M059J (cell line): Measurements from ENCODE around the gene FBN1. TPM values are rescaled to one million over a fixed set of nuclear protein-coding genes. Genes with fewer than 3 reads are reported as not detected.

Experiments
- DNase-seq: peaks from one replicate; pipeline ENCODE4 v3.0.0-alpha.2; 2012; ENCODE audit warnings: low read depth
- total RNA-seq: library from RNA; depleted of rRNA; stranded (reverse); fragments of >200 nt; shearing (Covaris generic); gene quantifications from 2 replicates; pipeline ENCODE4 v1.2.3, GENCODE V29; 2014

Gene FBN1
- total RNA-seq, 1 experiment from 2014 or later: 123 TPM

DNA sequence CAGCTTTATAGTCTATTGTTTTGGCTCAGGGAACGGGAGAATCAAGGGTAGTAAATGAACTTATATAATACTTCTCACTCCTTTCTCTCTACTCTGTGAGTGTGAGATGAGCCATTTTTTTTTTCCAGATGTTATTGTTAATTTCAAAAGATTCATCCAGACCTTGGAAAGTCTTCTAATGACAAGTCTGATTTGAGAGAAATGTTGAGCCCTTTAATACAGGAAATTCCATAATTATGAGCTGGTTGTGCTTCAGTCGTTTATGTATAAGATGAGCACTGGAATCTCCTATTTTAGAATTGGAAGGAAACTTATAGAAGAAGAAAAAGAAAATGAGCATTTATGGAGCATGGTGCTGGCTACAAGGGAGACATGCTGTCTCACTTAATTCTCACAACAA is 92.0 kb downstream of the FBN1 start:
- no peak for DNase-seq

DNA sequence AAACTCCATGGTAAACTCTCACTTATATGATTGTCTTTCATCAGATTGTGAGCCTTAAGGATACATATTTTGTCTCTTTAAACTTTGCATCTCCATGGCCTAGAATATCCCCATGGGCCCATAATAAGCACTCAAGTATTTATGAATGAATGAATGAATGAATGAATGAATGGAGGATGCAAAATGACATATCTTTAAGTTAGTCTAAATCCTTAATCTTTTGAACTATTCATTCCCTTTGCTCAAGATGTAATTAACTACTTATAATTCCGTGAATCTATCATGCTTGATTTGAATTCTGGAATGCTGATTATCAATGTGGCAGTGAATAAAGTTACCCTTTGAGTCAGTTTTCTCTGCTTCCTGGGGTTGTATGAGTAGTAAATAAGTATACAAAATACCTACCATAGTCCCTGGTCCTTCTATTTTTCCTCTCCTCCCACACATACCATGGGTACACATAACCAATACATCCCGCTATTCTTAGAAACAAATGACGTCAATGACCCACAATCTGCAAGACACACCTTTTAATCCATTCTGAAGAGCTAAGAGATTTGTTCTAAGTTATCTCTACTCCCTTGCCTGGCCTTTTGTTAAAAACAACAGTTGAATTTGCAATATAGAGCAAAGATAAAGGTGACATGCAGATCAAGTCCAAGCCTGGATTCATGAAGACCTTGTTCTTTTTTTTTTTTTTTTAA is 94.5 kb downstream of the FBN1 start:
- DNase-seq: no peak

DNA sequence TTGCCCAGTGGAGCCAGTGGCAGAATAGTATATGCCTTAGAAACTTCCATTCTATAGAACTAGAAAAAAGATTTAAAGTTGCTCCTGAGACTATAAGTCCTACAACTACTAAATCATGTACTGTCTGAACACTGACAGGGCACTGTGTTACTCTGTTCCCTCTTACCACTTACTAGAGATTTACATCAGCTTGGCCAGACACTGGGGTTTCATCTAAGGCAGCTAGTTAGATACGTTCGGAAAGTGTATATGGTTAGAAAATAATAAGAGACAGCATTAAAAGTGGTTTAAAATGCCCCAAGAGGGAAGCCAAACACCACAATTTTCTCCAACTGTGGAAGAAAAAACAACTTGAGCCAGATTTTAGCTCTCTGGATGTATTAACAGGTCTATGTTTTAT is 97.1 kb downstream of the FBN1 start:
- no peak for DNase-seq

DNA sequence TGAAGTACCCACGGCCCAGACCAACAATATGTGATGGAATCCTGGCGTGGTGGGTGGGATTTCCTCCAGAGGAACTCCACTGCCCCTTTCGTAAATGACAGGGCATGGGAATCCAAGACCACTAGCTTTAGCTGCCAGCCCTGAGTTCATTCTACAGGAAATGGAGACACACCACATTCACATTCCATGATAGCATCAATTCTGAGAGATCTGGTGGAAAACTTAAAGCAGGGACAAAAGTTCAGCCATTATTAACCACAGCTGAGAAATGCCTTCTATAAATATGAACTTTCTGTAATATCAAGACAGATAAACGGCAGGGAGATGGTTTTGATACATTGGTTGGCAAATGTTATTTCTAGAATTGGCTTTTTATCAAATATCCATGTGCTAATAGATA is 98.2 kb downstream of the FBN1 start:
- DNase-seq: peak; percentile 37

DNA sequence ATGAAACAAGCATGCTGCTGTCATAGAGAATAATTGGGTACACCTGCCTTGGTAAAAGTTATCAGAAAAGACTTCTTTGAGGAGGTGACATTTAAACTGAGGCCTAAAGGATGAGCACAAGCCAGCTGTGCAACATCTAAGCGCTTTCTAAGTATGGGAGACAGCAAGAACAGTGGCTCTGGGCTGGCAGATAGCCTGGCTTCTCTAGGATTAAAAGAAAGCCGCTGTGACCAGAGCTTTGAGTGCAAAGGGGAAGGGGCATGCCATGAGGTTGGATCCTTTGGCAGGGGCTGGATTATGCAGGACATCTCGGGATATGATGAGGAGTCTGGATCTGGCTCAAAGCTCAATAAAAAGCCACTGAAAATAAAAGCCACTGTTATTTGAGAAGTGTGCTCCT is 99.2 kb downstream of the FBN1 start:
- DNase-seq: no peak

DNA sequence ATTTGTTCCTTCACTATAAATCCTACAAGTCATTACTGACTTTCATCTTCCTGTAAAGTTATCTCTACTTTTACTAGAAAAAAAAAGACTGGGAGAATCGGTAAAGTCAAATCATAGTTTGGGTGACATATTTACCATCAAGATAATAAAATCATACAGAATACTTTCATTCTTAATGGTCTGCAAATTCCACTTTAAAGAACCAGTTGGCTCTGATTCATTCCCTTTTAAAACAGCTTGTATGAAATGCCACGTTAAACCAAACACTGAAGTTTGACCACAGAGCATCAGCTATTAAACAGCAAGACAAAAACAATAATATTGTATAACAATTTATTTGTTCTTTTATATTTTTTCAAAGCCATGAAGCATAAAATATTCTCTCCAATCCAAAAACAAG is 100.7 kb downstream of the FBN1 start:
- peak; percentile 38 for DNase-seq

DNA sequence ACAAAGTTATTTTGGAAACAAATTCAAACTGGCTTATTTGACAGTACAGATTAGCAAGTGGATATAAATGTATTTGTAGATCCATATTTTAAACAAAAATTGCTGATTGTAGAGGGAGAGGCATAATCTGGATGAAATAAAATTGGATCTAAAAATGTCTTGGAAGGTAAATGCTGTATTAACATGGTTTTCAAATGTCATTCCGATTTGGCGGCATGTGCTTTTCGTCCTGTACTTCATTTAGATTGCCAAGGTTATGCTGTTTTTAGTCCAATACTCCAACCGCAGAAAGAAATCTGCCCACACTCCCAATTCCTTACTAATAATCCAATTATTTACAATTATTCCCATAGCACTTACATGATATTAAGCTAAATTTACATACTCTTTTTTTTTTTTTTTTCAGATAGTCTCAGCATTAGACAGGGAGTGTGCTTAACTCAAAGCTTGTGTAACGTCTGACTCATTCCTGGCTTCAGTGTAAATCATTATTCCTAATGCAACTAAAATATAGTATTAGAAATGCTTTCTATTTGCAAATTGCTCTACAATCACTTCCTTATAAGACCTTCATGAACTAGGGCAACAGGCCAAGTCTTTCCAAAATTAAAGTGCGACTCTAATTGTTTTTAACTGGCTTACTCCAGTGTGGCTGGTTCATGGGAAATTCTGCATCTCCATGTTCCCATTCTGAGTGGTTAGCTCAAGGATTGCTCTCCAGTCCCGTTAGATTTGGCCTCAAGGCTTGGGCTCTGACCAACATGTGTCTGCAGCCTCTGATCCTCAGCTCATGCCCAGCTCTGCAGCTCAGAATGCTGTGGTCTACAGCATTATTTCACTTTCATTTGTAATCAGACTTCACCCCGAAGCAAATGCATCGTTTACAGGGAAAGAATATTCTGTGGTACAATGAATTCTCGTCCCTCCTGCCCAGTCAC is 103.9 kb downstream of the FBN1 start:
- DNase-seq: peak; percentile 96

DNA sequence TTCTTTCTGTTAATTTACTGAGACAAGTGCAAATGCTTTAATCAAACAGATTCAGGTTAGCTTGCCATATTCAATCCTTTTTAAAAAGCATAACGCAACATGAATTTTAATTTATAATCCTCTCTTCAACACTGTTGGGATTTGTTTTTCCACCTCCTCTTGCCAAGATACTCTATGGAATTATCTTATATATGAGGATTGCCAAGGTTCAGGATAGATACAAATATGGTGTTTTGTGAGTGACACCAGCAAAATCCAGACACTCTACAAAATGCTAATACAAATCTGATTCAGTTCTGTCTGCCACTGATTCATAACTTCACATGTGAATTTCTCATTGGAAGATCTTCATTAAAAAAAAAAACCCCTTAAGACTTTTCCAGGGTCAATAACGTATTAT is 104.8 kb downstream of the FBN1 start:
- no peak for DNase-seq

DNA sequence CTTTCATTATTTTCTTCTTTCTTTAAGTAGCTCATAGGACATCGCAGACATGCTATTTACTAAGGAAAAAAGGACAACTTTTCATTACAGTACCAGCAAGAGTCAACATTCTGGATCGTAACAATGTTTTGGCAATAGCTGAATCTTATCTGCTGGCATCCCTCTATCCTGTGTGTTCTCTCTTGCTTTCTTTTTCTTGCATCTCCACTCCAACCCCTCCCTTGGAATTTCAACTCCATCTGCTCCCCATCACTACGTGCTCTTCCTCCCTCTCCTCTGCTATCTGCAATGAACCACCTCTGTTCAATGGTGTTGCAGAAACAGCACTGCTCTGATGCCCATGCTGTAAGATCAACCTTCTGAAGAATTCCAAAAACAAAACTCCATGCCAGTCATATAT is 106.6 kb downstream of the FBN1 start:
- DNase-seq: no peak

DNA sequence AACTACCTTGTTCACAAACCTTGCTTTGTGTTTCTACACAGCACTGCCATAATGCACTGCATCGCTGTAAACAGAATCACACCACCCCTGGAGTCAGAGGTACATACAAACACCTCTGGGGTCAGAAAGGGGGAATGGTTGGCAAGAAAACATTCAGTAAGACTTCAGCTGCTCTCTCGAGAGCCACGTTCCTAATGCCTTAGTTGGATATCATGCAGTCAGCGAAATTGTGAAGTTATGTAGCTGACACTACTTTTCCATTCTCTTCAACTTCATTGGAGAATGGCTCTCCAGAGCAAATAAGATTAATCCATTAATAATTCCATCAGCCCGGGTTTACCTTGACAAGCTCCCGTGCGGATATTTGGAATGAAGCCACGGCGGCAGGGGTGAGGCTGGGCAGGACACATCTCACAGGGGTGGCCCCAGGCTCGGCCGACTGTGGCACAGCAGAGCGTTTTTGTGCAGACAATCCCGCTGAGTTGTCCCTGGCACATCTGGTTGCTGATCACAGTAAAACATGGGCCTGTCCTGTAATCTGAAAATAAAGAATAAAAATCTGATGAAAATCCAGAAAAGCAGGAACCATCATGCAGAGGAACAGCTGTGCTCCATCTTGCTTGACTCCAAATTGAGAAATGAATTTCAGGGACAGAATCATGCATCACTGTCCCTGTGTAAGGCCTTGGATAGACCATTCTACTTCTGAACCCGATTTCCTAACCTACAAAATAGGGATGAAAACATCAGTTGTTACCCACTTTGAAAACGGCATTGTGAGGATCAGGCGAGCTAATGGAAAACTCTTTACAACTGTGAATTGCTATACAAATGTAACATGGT is 108.0 kb downstream of the FBN1 start:
- no peak for DNase-seq

DNA sequence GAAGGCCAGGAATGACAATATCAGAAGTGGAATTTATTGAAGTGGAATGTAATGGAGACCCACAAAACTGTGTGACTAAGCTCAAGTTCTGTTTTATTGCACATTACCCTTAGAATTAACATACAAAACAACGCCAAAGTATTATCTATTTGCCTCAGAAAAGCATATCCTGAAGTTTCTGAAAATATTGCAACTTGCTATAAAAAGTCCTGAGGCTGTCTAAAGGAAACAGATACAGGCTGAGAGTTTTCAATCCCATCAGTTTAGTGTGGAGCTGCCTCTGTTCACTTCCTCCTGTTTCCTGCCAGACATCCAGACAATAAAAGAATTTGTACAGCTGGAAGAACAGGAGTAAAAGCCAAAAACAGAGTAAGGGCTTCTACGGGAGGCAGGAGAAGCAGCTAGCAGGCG is 108.8 kb downstream of the FBN1 start:
- DNase-seq: peak; percentile 50

DNA sequence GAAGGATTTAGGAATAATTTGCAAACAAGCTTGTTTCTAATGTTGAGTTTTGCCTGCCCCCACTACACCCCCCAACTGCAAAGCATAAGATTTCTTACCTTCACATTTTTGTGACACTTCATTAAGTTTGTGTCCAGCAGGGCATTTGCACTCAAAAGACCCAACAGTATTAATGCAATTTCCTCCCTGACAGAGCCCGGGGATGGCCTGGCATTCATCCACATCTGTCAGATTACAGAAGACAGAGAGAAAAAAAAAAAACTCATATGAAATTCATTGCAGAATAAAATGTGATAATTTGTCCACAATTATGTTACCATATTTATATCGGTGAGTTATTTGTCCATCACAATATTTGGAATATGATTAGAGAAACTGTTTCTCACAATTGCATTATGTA is 111.5 kb downstream of the FBN1 start:
- no peak for DNase-seq

DNA sequence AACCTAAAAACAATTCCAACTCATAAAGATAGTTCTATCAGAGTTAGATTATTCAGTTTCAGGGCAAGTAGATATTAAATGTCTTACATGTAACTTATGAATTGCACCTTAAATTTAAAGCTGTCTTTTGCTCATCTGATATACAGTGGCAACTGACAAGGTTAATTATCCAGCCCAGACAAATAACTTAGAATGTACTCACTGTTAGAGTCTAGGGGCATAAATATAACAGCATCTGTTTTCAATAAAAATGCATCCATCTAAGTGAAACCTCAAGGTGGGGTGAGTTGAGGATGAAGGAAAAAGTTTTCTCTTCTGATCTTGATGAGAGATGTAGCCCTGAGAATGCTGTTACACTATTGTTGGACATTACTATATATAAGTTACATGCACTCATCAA is 112.6 kb downstream of the FBN1 start:
- DNase-seq: no peak

DNA sequence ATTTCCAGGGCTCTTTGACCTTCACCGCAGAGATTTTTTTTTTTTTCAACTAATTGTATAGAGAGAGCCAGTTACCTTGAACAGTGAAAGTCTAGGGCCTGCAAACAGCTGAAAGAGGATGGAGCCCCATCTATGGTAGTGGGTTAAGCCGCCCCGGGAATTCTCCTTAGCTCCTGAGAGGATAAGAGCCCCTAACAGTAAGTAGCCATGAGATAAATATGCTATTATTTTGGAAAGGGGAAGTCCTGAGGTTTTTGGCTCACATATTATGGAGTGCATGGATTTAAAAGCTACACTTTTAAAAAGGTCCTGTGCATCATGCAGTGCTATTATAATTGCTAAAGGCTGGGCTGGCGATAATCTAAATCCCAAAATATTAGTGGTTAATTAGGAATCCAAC is 115.0 kb downstream of the FBN1 start:
- DNase-seq: no peak

DNA sequence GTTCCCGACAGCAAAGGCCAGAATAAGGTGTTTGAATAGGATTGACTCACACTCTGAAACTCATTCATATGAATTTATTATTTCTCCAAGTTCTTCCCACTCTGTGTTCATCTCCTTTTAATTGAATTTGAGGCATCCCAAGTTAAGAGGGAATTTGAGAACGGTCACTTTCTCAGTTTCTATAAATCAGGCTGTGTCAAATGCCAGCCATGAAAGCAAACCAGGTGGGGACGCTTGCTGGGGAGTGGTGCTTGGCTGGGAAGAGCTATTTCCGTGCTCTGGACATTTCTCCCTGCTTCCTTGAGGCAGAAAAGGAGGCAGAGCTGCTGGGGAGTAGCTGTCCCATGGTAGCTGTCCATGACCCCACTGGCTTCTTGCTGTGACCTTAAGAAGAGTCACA is 116.6 kb downstream of the FBN1 start:
- no peak for DNase-seq

DNA sequence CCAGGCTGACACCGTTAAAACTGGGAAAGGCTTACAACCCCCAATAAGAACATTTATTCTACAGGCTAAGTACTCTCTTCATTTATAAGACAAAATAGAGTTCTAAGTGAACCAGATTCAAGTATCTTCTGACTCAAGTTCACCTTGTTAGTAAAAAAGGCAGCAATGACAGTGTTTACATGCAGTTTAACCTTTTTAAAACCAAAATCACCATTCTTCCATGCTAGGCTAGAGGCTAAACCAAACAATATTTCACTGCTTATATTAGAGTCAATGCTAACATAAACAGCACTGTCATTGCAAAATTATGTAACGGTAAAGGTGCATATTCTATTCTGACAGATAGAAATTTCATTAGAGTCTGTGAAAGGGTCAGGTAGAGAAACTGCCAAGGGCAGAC is 118.0 kb downstream of the FBN1 start:
- DNase-seq: no peak

DNA sequence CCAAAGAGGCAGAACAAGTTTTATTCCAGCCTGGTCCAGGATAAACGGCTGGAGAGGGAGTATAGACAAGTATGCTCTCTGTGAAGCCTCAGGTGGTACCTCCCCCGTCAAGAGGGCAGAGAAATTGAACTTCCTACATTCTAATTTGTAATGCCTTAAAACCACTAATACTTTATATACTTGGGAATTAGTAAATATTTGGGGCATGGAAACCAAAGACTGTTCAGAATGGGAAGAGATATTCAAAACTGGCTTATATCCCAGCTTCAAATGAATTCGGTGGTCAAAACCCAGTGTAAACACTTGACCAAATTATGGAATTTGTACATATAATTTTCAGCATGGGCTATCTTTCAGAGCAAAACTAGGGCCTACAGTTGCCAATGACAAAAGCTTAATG is 122.6 kb downstream of the FBN1 start:
- DNase-seq: peak; percentile 2

DNA sequence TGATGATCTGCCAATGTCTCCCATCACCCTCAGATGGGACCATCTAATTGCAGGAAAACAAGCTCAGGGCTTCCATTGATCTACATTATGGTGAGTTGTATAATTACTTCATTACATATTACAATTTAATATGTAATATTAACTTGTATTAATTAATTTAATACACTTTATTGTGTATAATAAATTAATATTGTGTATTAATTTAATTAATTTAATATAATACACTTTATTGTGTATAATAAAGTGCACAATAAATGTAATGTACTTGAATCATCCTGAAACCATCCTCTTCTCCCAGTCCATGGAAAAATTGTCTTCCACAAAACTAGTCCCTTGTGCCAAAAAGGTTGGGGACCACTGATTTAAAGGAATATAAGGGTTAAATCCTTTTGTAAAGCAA is 123.4 kb downstream of the FBN1 start:
- DNase-seq: no peak

DNA sequence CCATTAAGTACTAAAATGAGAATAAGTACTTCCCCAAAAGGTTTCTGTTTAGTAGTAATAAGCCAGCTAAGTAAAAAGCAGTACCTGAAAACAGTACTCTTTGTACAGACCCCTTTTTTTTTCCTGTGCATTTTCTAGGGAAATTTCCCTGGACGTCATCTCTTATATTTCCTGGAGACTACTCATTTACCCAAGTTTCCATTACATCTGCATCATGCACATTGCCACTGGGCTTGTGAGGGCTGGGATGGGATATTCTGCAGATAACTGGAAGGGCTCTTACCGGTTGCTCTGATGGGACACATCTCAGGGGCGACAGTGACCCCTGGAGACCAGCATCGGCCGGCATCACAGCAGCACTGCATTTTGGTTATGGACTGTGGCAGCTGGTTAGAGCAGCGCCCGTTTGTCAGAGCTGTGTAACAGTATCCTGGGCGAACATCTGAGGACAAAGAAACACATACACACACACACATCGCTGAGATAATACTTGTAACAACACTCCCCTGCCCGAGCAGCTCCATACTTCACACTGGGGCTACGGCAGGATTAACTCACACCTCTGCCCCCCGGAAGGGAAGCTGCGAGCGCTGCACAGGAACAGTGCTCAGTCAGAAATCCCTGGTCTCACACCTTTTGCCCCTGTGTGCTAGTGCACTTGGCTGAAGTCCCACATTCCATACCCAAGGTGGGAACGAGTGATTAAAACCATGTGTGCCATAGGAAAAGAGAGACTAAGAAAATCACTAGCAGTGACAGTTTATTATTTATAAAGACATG is 124.9 kb downstream of the FBN1 start:
- no peak for DNase-seq

DNA sequence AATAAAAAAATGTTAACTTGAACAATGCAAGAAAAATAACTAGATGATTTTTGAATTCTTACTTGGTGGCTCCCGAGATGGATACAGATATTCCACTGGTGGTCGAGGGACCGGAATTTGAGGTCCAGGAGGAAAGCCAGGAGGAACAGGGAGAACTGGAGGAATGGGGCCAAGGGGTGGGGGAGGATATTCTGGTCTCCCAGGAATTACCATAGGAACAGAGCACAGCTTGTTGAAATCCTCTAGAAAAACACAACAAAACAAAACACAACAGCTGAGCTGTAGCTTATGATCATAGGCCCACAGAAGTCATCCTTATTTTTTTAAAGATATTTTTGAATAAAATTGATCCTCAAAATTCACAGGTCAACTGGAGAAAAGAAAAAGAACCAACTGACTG is 129.4 kb downstream of the FBN1 start:
- DNase-seq: no peak

DNA sequence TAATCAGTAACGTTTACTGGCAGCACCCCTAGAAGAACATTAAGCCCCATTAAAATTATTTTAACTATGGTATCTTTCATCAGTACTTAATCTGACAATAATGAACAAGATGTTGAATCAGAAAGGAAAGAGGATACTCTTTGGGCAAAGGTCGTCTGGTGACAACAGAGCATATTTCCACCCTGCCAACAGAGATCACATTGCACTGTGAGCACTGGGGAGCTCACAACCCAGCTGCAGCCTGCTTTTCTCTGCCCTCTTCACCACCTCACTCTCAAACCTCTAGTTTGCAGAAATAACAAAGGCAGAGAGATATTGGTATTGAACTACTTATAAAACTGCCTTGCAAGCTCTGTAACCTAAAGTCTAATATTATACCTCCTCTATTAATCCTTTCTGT is 130.0 kb downstream of the FBN1 start:
- no peak for DNase-seq
